ENCODE measurements around the gene RAB28. TPM values are rescaled to one million over a fixed set of nuclear protein-coding genes. Genes with fewer than 3 reads are reported as not detected.
A peak's percentile ranks its signal among the peaks of the same experiment; 100 is the strongest.

Gene RAB28
- total and polyA plus RNA-seq, 3 experiments from 2014 or later, result 16.5 to 19.5 (median 17.3) TPM

DNA sequence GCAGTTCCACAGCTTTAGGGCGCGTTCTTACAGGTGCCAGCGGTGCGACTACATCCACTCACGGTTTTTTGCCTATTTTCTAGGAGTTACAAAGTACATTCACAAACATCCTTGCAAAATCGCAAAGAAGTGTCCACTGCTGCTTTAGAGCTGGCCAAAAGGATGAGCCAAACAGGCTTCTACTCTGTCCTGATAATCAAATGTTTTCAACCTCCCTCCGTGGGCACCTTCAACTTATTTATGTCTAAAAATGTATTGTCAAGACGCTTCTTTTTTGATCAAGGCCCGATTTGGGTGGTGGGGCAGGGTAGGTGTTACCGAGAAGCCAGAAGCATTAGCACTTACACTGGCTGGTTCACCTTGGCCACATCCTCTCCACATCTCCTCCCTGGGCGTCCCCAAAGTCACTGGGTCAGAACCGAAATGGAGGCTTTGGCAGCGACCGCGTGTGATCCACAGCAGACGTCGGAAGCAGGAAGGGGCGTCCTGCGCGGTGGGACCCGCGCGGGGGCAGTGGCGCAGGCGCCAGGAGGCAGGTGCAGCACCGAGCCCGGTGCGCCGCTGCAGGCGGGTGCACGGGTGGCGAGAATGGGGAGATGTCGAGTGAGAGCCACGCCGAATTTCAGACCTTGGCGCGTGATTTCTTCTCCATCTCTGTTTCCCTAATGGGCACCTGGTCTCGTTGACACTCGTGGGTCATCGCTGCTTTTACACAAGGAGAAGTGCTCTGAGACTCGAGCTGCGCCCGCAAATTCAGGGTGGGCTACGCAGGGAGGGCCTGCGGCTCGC is 43.2 kb upstream of the RAB28 start:
- Mint-ChIP-seq H3K36me3 (no peaks in the 10 kb centered on the region), H3K9me3 (peaks cover 0 to 23% (median 9%) of the 10 kb centered on the region in 5 donors), H3K27ac (peak overlapping the region in 1 of 8 donors; percentile 70), H3K4me3 (peak overlapping the region; percentile 36 to 76 (median 60)), H3K4me1 (peaks cover 23 to 43% (median 30%) of the 10 kb centered on the region in 3 donors), H3K27me3 (peaks cover 81 to 90% of the 10 kb centered on the region in 2 donors)
- Histone ChIP-seq H3K36me3 (ENCODE audit: insufficient read depth, low read length) (no peaks in the 10 kb centered on the region), H3K4me3 (ENCODE audit: low read length) (no peak overlapping the region), H3K27me3 (ENCODE audit: insufficient read depth, low read length, poor library complexity, severe bottlenecking) (peaks cover 85% of the 10 kb centered on the region), H3K4me1 (ENCODE audit: insufficient read depth, low read length) (peaks cover 7% of the 10 kb centered on the region), H3K9me3 (ENCODE audit: low read length) (no peaks in the 10 kb centered on the region), H3K27ac (ENCODE audit: low read depth, low read length) (no peak overlapping the region)
- ChIA-PET CTCF (no interaction called here), POLR2A (no interaction called here)
- DNase-seq, result no peak

DNA sequence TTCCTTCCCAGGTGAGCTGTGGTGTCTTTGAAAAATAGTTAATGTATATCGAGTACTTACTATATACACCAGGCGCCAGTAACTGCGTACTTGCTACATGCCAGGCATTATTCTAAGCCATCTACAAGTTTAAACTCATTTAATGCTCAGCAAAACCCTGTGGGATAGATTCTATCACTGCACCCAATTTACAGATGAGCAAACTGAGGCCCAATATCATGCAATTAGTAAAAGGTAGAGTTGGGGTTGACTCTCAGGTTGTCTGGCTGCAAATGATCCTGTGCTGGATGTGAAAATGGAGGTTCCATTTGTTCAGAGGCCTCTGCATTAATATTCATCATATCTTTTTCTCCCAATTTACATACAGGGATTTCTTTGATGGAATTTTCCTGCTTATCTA is 42.5 kb upstream of the RAB28 start:
- DNase-seq, result no peak
- Mint-ChIP-seq H3K27me3 (peaks cover 85 to 92% of the 10 kb centered on the region in 2 donors), H3K36me3 (no peaks in the 10 kb centered on the region), H3K4me3 (no peak overlapping the region), H3K9me3 (peaks cover 0 to 23% (median 9%) of the 10 kb centered on the region in 5 donors), H3K27ac (no peak overlapping the region), H3K4me1 (peaks cover 25 to 49% (median 30%) of the 10 kb centered on the region in 3 donors)
- Histone ChIP-seq H3K9me3 (ENCODE audit: low read length) (no peaks in the 10 kb centered on the region), H3K27ac (ENCODE audit: low read depth, low read length) (no peak overlapping the region), H3K4me3 (ENCODE audit: low read length) (no peak overlapping the region), H3K36me3 (ENCODE audit: insufficient read depth, low read length) (no peaks in the 10 kb centered on the region), H3K4me1 (ENCODE audit: insufficient read depth, low read length) (peaks cover 7% of the 10 kb centered on the region), H3K27me3 (ENCODE audit: insufficient read depth, low read length, poor library complexity, severe bottlenecking) (peaks cover 88% of the 10 kb centered on the region)
- POLR2A ChIA-PET, result no interaction called here
- CTCF ChIA-PET, result no interaction called here

DNA sequence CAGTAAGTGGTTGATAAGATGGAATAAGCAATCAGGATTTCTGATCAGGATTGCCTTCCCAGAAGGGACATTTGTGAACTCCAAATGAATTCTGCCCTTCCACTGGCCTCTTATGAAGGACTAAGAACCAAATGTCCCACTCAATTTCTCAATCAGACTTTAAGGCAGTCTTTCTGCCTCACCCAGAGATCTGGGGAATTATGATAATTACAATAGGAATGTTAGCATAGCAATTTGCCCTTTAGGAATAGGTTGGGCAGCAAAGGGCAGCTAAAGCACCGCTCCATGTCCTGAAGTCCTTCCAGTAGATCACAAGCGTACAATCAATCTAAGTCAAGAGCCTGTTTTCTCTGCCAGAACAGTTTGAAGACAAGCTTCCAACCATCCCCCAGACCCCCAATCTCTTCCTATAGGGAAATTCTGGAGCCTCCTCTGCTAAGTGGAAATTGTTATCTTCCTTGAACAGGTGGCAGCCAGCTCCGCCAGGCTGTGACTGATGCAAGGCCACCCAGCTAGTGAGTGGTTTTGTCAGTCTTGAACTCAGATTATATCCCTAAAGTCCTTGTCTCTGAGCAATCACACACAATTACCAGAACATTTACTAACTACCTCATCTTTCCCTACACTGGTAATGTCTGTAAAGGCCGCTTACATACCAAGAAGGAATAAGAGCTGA is 41.6 kb upstream of the RAB28 start:
- H3K36me3 ChIP-seq (ENCODE audit: insufficient read depth, low read length), result no peaks in the 10 kb centered on the region
- peaks cover 82 to 91% of the 10 kb centered on the region in 2 donors for H3K27me3 Mint-ChIP-seq
- peaks cover 84% of the 10 kb centered on the region for H3K27me3 ChIP-seq (ENCODE audit: insufficient read depth, low read length, poor library complexity, severe bottlenecking)
- CTCF ChIA-PET, result interaction anchor here (1.1 kb wide), 1 partner anchor 25 kb away, joined by 3 read pairs; no protein-coding TSS in a partner anchor
- no peaks in the 10 kb centered on the region for H3K36me3 Mint-ChIP-seq
- no peak for DNase-seq
- no peaks in the 10 kb centered on the region for H3K9me3 ChIP-seq (ENCODE audit: low read length)
- H3K27ac Mint-ChIP-seq, result peak overlapping the region in 1 of 8 donors; percentile 25
- peaks cover 23 to 39% (median 30%) of the 10 kb centered on the region in 3 donors for H3K4me1 Mint-ChIP-seq
- H3K9me3 Mint-ChIP-seq, result peaks cover 0 to 19% (median 9%) of the 10 kb centered on the region in 5 donors
- peak overlapping the region in 2 of 7 donors; percentile 6 to 24 for H3K4me3 Mint-ChIP-seq
- H3K4me3 ChIP-seq (ENCODE audit: low read length), result no peak overlapping the region
- H3K27ac ChIP-seq (ENCODE audit: low read depth, low read length), result no peak overlapping the region
- H3K4me1 ChIP-seq (ENCODE audit: insufficient read depth, low read length), result peaks cover 7% of the 10 kb centered on the region
- POLR2A ChIA-PET, result no interaction called here

DNA sequence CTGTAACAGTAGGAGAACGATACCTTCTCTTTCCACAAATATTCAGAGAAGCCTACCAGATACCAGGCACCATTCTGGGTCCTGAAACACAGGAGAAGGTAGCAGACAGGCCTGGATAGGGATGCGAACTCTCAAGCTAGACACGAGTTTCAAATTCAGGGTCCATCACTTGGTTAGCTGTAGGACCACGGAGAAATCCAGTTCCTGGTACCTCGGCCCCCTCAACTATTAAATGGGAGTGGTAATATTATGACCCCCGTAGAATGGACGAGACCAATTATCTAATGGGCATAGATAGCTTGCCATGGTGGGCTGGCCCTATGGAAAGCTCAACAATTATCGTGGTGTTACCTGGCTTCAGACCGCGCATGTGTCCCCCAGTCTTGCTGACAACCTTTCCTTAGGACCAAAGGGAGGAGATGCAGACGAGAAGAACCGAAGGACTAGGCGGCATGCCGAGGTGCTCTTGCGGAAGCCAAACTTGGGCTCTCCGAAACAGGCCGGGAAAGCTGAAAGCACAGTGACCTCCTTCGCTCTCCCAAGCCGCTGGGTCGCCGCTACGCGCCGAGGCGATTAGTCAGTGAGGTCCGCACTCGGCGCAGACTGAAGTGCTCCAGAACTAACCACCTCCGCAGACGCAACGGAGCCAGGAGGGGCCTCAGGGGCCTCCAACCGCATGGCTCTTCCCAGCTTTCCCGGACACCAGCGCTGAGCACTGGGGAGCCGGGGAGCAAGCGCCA is 40.5 kb upstream of the RAB28 start:
- no peaks in the 10 kb centered on the region for H3K36me3 ChIP-seq (ENCODE audit: insufficient read depth, low read length)
- POLR2A ChIA-PET, result no interaction called here
- no peak overlapping the region for H3K27ac Mint-ChIP-seq
- no peak overlapping the region for H3K27ac ChIP-seq (ENCODE audit: low read depth, low read length)
- H3K4me1 Mint-ChIP-seq, result peaks cover 23 to 39% (median 30%) of the 10 kb centered on the region in 3 donors
- no peak for DNase-seq
- no peaks in the 10 kb centered on the region for H3K36me3 Mint-ChIP-seq
- peak overlapping the region in 1 of 7 donors; percentile 37 for H3K4me3 Mint-ChIP-seq
- H3K4me1 ChIP-seq (ENCODE audit: insufficient read depth, low read length), result peaks cover 7% of the 10 kb centered on the region
- CTCF ChIA-PET, result interaction anchor here (1.1 kb wide), 1 partner anchor 26 kb away, joined by 3 read pairs; no protein-coding TSS in a partner anchor
- peaks cover 79 to 89% of the 10 kb centered on the region in 2 donors for H3K27me3 Mint-ChIP-seq
- H3K9me3 Mint-ChIP-seq, result peaks cover 0 to 19% (median 9%) of the 10 kb centered on the region in 5 donors
- H3K4me3 ChIP-seq (ENCODE audit: low read length), result no peak overlapping the region
- no peaks in the 10 kb centered on the region for H3K9me3 ChIP-seq (ENCODE audit: low read length)
- H3K27me3 ChIP-seq (ENCODE audit: insufficient read depth, low read length, poor library complexity, severe bottlenecking), result peaks cover 73% of the 10 kb centered on the region

DNA sequence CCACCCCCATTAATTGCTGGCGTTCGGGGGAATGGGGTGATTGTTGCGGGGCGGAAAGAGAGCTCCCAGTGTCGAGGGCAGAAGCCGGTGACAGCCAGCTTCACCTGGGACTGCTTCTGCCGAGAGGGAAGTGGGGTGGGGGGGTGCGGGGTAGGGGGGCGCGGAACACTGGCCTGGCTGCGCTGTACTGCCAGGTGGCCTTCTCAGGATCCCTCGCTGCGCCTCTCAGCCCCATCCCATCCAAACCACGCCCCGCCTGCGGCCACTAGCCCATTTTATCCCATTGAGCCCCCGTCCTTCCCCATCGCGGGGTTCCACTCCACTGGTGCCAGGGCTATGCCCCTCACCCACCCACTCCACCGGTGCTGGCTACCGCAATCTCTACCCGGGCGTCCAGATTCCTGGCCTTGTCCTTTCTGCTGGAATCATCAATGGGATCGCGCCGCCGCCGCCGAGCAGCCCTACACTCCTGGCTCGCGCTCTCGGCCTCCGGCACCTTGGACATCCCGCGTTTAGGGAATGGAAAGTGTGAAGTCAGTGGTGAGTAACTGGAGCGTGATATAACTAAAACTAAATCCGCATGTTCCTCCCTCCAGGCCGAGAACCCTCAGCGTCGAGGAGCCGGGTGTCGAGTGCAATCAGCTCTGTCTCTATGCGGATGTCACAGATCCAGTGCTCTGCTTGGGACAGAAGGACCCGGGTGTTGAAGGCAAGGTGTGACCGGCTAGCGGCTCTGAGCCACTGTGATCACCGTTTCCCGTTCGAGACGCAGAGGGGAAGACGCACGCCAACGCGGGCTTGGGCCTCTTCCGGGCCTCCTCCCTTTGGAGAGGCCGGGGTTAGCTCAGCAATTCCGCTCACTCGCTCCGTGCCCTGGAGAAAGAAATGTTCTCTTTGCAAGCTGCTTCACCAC is 39.7 kb upstream of the RAB28 start:
- Mint-ChIP-seq H3K36me3 (no peaks in the 10 kb centered on the region), H3K27me3 (peaks cover 76 to 89% of the 10 kb centered on the region in 2 donors), H3K9me3 (peaks cover 0 to 19% (median 7%) of the 10 kb centered on the region in 5 donors), H3K4me3 (peak overlapping the region in 2 of 7 donors; percentile 12 to 69), H3K27ac (peak overlapping the region in 1 of 8 donors; percentile 57), H3K4me1 (peaks cover 19 to 33% (median 24%) of the 10 kb centered on the region in 3 donors)
- ChIA-PET POLR2A (no interaction called here), CTCF (no interaction called here)
- no peak overlapping the region for H3K4me3 ChIP-seq (ENCODE audit: low read length)
- no peaks in the 10 kb centered on the region for H3K36me3 ChIP-seq (ENCODE audit: insufficient read depth, low read length)
- H3K4me1 ChIP-seq (ENCODE audit: insufficient read depth, low read length), result peaks cover 7% of the 10 kb centered on the region
- no peak for DNase-seq
- peaks cover 66% of the 10 kb centered on the region for H3K27me3 ChIP-seq (ENCODE audit: insufficient read depth, low read length, poor library complexity, severe bottlenecking)
- H3K27ac ChIP-seq (ENCODE audit: low read depth, low read length), result no peak overlapping the region
- H3K9me3 ChIP-seq (ENCODE audit: low read length), result no peaks in the 10 kb centered on the region

DNA sequence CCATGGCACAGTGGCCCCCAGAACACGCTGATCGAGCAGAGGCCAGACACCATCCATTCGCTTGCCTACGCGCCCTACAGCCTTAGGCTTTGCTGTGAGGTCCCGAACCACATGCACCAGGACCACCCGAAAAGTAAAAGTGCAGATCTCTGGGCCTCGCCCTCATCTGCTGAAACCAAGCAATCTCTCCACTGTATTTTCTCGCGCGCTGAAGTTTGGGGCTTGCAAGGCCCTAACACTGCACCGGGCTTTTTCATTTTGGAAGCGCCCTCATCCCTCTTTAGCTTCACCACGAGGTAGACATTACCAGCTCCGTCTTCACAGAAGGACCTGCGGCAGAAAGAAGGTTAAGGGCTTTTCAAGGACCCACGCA is 39.0 kb upstream of the RAB28 start:
- peaks cover 58% of the 10 kb centered on the region for H3K27me3 ChIP-seq (ENCODE audit: insufficient read depth, low read length, poor library complexity, severe bottlenecking)
- POLR2A ChIA-PET, result no interaction called here
- no peak overlapping the region for H3K27ac ChIP-seq (ENCODE audit: low read depth, low read length)
- Mint-ChIP-seq H3K27me3 (peaks cover 68 to 83% of the 10 kb centered on the region in 2 donors), H3K9me3 (peaks cover 0 to 16% (median 6%) of the 10 kb centered on the region in 5 donors), H3K36me3 (no peaks in the 10 kb centered on the region), H3K4me3 (peak overlapping the region in 4 of 7 donors; percentile 10 to 61 (median 50)), H3K4me1 (peaks cover 11 to 25% (median 16%) of the 10 kb centered on the region in 3 donors), H3K27ac (peak overlapping the region in 2 of 8 donors; percentile 55 to 57)
- no peak overlapping the region for H3K4me3 ChIP-seq (ENCODE audit: low read length)
- H3K36me3 ChIP-seq (ENCODE audit: insufficient read depth, low read length), result no peaks in the 10 kb centered on the region
- peaks cover 7% of the 10 kb centered on the region for H3K4me1 ChIP-seq (ENCODE audit: insufficient read depth, low read length)
- no peaks in the 10 kb centered on the region for H3K9me3 ChIP-seq (ENCODE audit: low read length)
- CTCF ChIA-PET, result no interaction called here
- no peak for DNase-seq
